Mammary epithelial cell (primary cell): ENCODE measurements around the gene TRPC3.

Experiments used
- EZH2 ChIP-seq: IDR thresholded peaks from 2 replicates; pipeline ENCODE4 v1.6.1; 2012; ENCODE audit warnings: low read length, inconsistent platforms, borderline replicate concordance
- TF ChIP-seq, protein P1 (sequence below), 2 donors: IDR thresholded peaks in 1 of 2; conservative IDR thresholded peaks in 1 of 2; 2 replicates each; pipeline ENCODE4 v1.5.1; 2011 to 2012; ENCODE audit warnings: inconsistent platforms in 2 of 2, low read length in 2 of 2, mild to moderate bottlenecking in 2 of 2, control low read depth in 1 of 2, low read depth in 1 of 2; ENCODE audit not compliant: insufficient read depth in 1 of 2; ENCODE audit errors: extremely low read depth in 1 of 2

- TF ChIP-seq, protein P1, sequence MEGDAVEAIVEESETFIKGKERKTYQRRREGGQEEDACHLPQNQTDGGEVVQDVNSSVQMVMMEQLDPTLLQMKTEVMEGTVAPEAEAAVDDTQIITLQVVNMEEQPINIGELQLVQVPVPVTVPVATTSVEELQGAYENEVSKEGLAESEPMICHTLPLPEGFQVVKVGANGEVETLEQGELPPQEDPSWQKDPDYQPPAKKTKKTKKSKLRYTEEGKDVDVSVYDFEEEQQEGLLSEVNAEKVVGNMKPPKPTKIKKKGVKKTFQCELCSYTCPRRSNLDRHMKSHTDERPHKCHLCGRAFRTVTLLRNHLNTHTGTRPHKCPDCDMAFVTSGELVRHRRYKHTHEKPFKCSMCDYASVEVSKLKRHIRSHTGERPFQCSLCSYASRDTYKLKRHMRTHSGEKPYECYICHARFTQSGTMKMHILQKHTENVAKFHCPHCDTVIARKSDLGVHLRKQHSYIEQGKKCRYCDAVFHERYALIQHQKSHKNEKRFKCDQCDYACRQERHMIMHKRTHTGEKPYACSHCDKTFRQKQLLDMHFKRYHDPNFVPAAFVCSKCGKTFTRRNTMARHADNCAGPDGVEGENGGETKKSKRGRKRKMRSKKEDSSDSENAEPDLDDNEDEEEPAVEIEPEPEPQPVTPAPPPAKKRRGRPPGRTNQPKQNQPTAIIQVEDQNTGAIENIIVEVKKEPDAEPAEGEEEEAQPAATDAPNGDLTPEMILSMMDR (conservative IDR thresholded peaks at IDR 0.05 in 1 of 2, IDR thresholded peaks at IDR 0.05 in 1 of 2; ENCODE audit: extremely low read depth in 1 of 2, insufficient read depth in 1 of 2, low read depth in 1 of 2, low read length in 2 of 2) = no peak
- no peak for TF ChIP-seq EZH2
These were observed 88.1 kb downstream of the TRPC3 start for GRCh38 chr4:121863799-121864198.
